Activated CD8-positive, alpha-beta memory T cell treated with anti-CD3 and anti-CD28 coated beads for 48 hours (primary cell): Measurements from ENCODE around the gene BRI3.

Experiments
- DNase-seq, 3 experiments: peaks; one replicate each; pipeline ENCODE4 v3.0.0-alpha.2; 2020; ENCODE audit warnings: low read depth in 2 of 3, low spot score in 2 of 3

Gene BRI3

GRCh38 chr7:98252425-98253054, 28.9 kb upstream of the BRI3 start:
- DNase-seq = no peak

- DNase-seq = no peak
Measured at GRCh38 chr7:98254516-98254915, 27.0 kb upstream of the BRI3 start.

- DNase-seq = no peak
Measured at GRCh38 chr7:98254951-98255610, 26.4 kb upstream of the BRI3 start.

GRCh38 chr7:98256431-98256830, 25.1 kb upstream of the BRI3 start:
- no peak for DNase-seq

- DNase-seq = no peak
Measured at GRCh38 chr7:98257701-98258100, 23.8 kb upstream of the BRI3 start.

GRCh38 chr7:98265841-98266271, 15.6 kb upstream of the BRI3 start:
- DNase-seq = no peak

GRCh38 chr7:98266840-98267239, 14.6 kb upstream of the BRI3 start:
- DNase-seq = no peak

- no peak for DNase-seq
Measured at GRCh38 chr7:98267303-98267702, 14.2 kb upstream of the BRI3 start.

GRCh38 chr7:98276241-98276761, 5.2 kb upstream of the BRI3 start:
- DNase-seq = no peak

- DNase-seq = no peak
Measured at GRCh38 chr7:98278408-98278807, 3.1 kb upstream of the BRI3 start.

GRCh38 chr7:98278936-98279335, 2.5 kb upstream of the BRI3 start:
- DNase-seq = no peak

- no peak for DNase-seq
Measured at GRCh38 chr7:98280296-98280695, 1.2 kb upstream of the BRI3 start.

GRCh38 chr7:98281757-98282606, 496 bp downstream of the BRI3 start:
- peak in 2 of 3 experiments; percentile 10 to 22 for DNase-seq

GRCh38 chr7:98282703-98283102, 1.2 kb downstream of the BRI3 start:
- DNase-seq = no peak

- no peak for DNase-seq
Measured at GRCh38 chr7:98283127-98283886, 1.8 kb downstream of the BRI3 start.

GRCh38 chr7:98283887-98284222, 2.4 kb downstream of the BRI3 start:
- DNase-seq = no peak

- DNase-seq = no peak
Measured at GRCh38 chr7:98284335-98285036, 3.0 kb downstream of the BRI3 start.

GRCh38 chr7:98285157-98286092, 3.9 kb downstream of the BRI3 start:
- no peak for DNase-seq

GRCh38 chr7:98286093-98286539, 4.6 kb downstream of the BRI3 start:
- DNase-seq = no peak
